GM23338 (cell line): ENCODE data around the gene TMEM200A. TPM values are rescaled to one million over a fixed set of nuclear protein-coding genes. Genes with fewer than 3 reads are reported as not detected.

Experiments
- ATAC-seq: fragments of 200-7000 bp; cut with Tn5 transposase; 3 replicates; pipeline ENCODE4 v1.9.1; 2020
- DNase-seq: peaks from one replicate; pipeline ENCODE4 v3.0.0-alpha.2; 2015; ENCODE audit warnings: low spot score
- H2AFZ ChIP-seq: fragments of 200-600 bp; sonication (generic); 2 replicates; pipeline ENCODE4 v1.8.0; 2016; ENCODE audit warnings: antibody characterized with exemption, mild to moderate bottlenecking, moderate library complexity
- H3F3A ChIP-seq: fragments of 200-600 bp; sonication (generic); replicated peaks from 2 replicates; pipeline ENCODE4 v1.8.0; 2017; ENCODE audit warnings: antibody characterized with exemption, mixed run types, low read depth
- H3K27ac ChIP-seq: fragments of 200-600 bp; sonication (generic); 2 replicates; pipeline ENCODE4 v1.6.1; 2016; ENCODE audit warnings: low read depth
- H3K27me3 ChIP-seq: fragments of 200-600 bp; sonication (generic); 2 replicates; pipeline ENCODE4 v1.8.0; 2016; ENCODE audit warnings: mild to moderate bottlenecking, mixed run types, moderate library complexity; ENCODE audit not compliant: insufficient read depth
- H3K36me3 ChIP-seq: fragments of 200-600 bp; sonication (generic); 2 replicates; pipeline ENCODE4 v1.8.0; 2016; ENCODE audit warnings: mild to moderate bottlenecking; ENCODE audit not compliant: insufficient read depth
- H3K4me1 ChIP-seq: fragments of 200-600 bp; sonication (generic); 2 replicates; pipeline ENCODE4 v1.8.0; 2016; ENCODE audit warnings: mild to moderate bottlenecking, moderate library complexity; ENCODE audit not compliant: insufficient read depth
- H3K4me2 ChIP-seq: fragments of 200-600 bp; sonication (generic); 2 replicates; pipeline ENCODE4 v1.7.1; 2017; ENCODE audit warnings: mixed run types
- H3K4me3 ChIP-seq: fragments of 200-600 bp; sonication (generic); 2 replicates; pipeline ENCODE4 v1.6.1; 2016; ENCODE audit warnings: mixed run types
- H3K79me2 ChIP-seq: fragments of 200-600 bp; sonication (generic); replicated peaks from 2 replicates; pipeline ENCODE4 v1.8.0; 2017; ENCODE audit warnings: mild to moderate bottlenecking; ENCODE audit not compliant: insufficient read depth
- H3K9me2 ChIP-seq: fragments of 200-600 bp; sonication (generic); 2 replicates; pipeline ENCODE4 v1.8.0; 2017; ENCODE audit not compliant: insufficient read depth
- H4K20me1 ChIP-seq: fragments of 200-600 bp; sonication (generic); replicated peaks from 2 replicates; pipeline ENCODE4 v1.8.0; 2017; ENCODE audit warnings: mild to moderate bottlenecking; ENCODE audit not compliant: insufficient read depth
- H3K27ac Mint-ChIP-seq: 2 replicates; pipeline ENCODE4 v1.8.0; 2020; ENCODE audit warnings: inconsistent platforms, mild to moderate bottlenecking, moderate library complexity, mixed read lengths
- H3K27me3 Mint-ChIP-seq: 3 replicates; pipeline ENCODE4 v1.8.0; 2022; ENCODE audit warnings: low read depth, mild to moderate bottlenecking, moderate library complexity, mixed read lengths, inconsistent platforms; ENCODE audit not compliant: insufficient read depth, poor library complexity
- H3K36me3 Mint-ChIP-seq: 3 replicates; pipeline ENCODE4 v1.8.0; 2021; ENCODE audit warnings: low read depth, mild to moderate bottlenecking, inconsistent platforms, moderate library complexity, mixed read lengths
- H3K4me1 Mint-ChIP-seq: 3 replicates; pipeline ENCODE4 v1.8.0; 2020; ENCODE audit warnings: mild to moderate bottlenecking, inconsistent platforms, mixed read lengths
- H3K4me3 Mint-ChIP-seq: 3 replicates; pipeline ENCODE4 v1.8.0; 2021; ENCODE audit warnings: moderate library complexity, mild to moderate bottlenecking, inconsistent platforms, mixed read lengths
- H3K9me3 Mint-ChIP-seq: 3 replicates; pipeline ENCODE4 v1.8.0; 2020; ENCODE audit warnings: moderate library complexity, mild to moderate bottlenecking, inconsistent platforms, mixed read lengths
- CREB1 ChIP-seq: fragments of 250-450 bp; sonication (Bioruptor Pico); IDR thresholded peaks from 2 replicates; pipeline ENCODE4 v1.5.0; 2020; ENCODE audit warnings: low read depth, mild to moderate bottlenecking, moderate library complexity
- ETS1 ChIP-seq: IDR thresholded peaks from 2 replicates; pipeline ENCODE4 v1.6.1; 2016; ENCODE audit warnings: antibody characterized with exemption
- EZH2 ChIP-seq: fragments of 200-600 bp; sonication (generic); IDR thresholded peaks from one replicate; pipeline ENCODE4 v1.8.0; 2017; ENCODE audit warnings: antibody characterized with exemption, mild to moderate bottlenecking, low read depth; ENCODE audit not compliant: unreplicated experiment
- EZH2phosphoT487 ChIP-seq: fragments of 200-600 bp; sonication (generic); IDR thresholded peaks from one replicate; pipeline ENCODE4 v1.8.1; 2018; ENCODE audit warnings: antibody characterized with exemption; ENCODE audit not compliant: unreplicated experiment
- NANOG ChIP-seq: IDR thresholded peaks from 2 replicates; pipeline ENCODE4 v1.6.1; 2016; ENCODE audit warnings: antibody characterized with exemption, borderline replicate concordance
- STAT1 ChIP-seq: IDR thresholded peaks from one replicate; pipeline ENCODE4 v1.6.1; 2016; ENCODE audit warnings: antibody characterized with exemption; ENCODE audit not compliant: unreplicated experiment
- ZNF331 ChIP-seq: fragments of 250-450 bp; sonication (Bioruptor Pico); IDR thresholded peaks from 2 replicates; pipeline ENCODE4 v1.5.0; 2020; ENCODE audit warnings: low read depth, mild to moderate bottlenecking, moderate library complexity
- ZNF462 ChIP-seq: fragments of 250-450 bp; sonication (Bioruptor Pico); IDR thresholded peaks from 2 replicates; pipeline ENCODE4 v1.5.0; 2020; ENCODE audit warnings: mild to moderate bottlenecking, moderate library complexity
- polyA plus RNA-seq: library from polyadenylated mRNA; unstranded; fragments of >200 nt; fragmentation: Nextera tagmentation; extraction: Ambion mirVana; gene quantifications from 2 replicates; pipeline ENCODE4 v1.2.1, GENCODE V29; 2016
- total RNA-seq: library from RNA; depleted of rRNA; stranded (reverse); fragments of >200 nt; shearing (Covaris generic); gene quantifications from 2 replicates; pipeline ENCODE4 v1.2.3, GENCODE V29; 2014

The TMEM200A gene
- total and polyA plus RNA-seq, 2 experiments from 2014 or later = 7.1 to 22.7 TPM

GRCh38 chr6:130424710-130425109 is 58.9 kb downstream of the TMEM200A start:
- DNase-seq (peak; percentile 69), ATAC-seq (peak; percentile 86)
- peak overlapping the region; percentile 36 for H3K27ac ChIP-seq
- H3K27me3 ChIP-seq = no peaks in the 10 kb centered on the region
- no peak overlapping the region for H2AFZ ChIP-seq
- H3K9me2 ChIP-seq = no peaks in the 10 kb centered on the region
- Mint-ChIP-seq H3K4me3 (peak overlapping the region; percentile 13; the same call in 1 of the 3 replicates), H3K4me1 (peaks cover 46% of the 10 kb centered on the region), H3K9me3 (no peaks in the 10 kb centered on the region), H3K27me3 (peaks cover 2% of the 10 kb centered on the region), H3K27ac (peak overlapping the region; percentile 45), H3K36me3 (peaks cover 3% of the 10 kb centered on the region; the same call in 1 of the 3 replicates)
- H3K4me1 ChIP-seq = peaks cover 26% of the 10 kb centered on the region; the same call in 1 of the 2 replicates
- no peaks in the 10 kb centered on the region for H3K36me3 ChIP-seq
- peak overlapping the region; percentile 49; the same call in 1 of the 2 replicates for H3K4me2 ChIP-seq
- no peak overlapping the region for H3K4me3 ChIP-seq
- 0 out of 2 replicates have a peak, but pooled peaks cover 3% of the 10 kb centered on the region for H3K79me2 ChIP-seq
- H4K20me1 ChIP-seq = no peaks in the 10 kb centered on the region
- H3F3A ChIP-seq = no peaks in the 10 kb centered on the region
- TF ChIP-seq ZNF462 (CRISPR knock-in tag) = 0 out of 2 replicates have a peak, but pooled peaks have one; percentile 43
- no peak for TF ChIP-seq EZH2phosphoT487

GRCh38 chr6:130425537-130425936 is 59.7 kb downstream of the TMEM200A start:
- Histone ChIP-seq H3K79me2 (0 out of 2 replicates have a peak, but pooled peaks cover 3% of the 10 kb centered on the region), H4K20me1 (no peaks in the 10 kb centered on the region), H3K27me3 (no peaks in the 10 kb centered on the region), H3K36me3 (no peaks in the 10 kb centered on the region), H3K4me1 (peaks cover 26% of the 10 kb centered on the region; the same call in 1 of the 2 replicates), H3F3A (no peaks in the 10 kb centered on the region), H2AFZ (no peak overlapping the region), H3K4me2 (0 out of 2 replicates have a peak overlapping the region, but pooled peaks have one; percentile 49), H3K9me2 (no peaks in the 10 kb centered on the region), H3K27ac (no peak overlapping the region), H3K4me3 (no peak overlapping the region)
- H3K4me3 Mint-ChIP-seq = no peak overlapping the region
- H3K27ac Mint-ChIP-seq = no peak overlapping the region
- TF ChIP-seq ZNF331 (no peak), ETS1 (no peak), EZH2 (no peak), STAT1 (no peak), CREB1 (no peak), NANOG (no peak)
- DNase-seq (no peak), ATAC-seq (no peak)
- peaks cover under 1% of the 10 kb centered on the region; the same call in 1 of the 3 replicates for H3K36me3 Mint-ChIP-seq
- H3K27me3 Mint-ChIP-seq = peaks cover 2% of the 10 kb centered on the region
- H3K9me3 Mint-ChIP-seq = no peaks in the 10 kb centered on the region
- H3K4me1 Mint-ChIP-seq = peaks cover 47% of the 10 kb centered on the region
